Upper lobe of left lung (tissue), 6 donors: ENCODE measurements around the gene ADGRD1. TPM values are rescaled to one million over a fixed set of nuclear protein-coding genes. Genes with fewer than 3 reads are reported as not detected.

Source experiments
- ATAC-seq, 2 donors: fragments of 200-7000 bp; cut with Tn5 transposase; one replicate each; pipeline ENCODE4 v1.9.1; 2022; ENCODE audit warnings: mild to moderate bottlenecking in 2 of 2, moderate library complexity in 2 of 2; ENCODE audit not compliant: low FRiP score in 2 of 2
- DNase-seq, 2 donors: peaks; one replicate each; pipeline ENCODE4 v3.0.0-alpha.2; 2019 to 2020
- H3K27ac ChIP-seq, 4 donors: fragments of 200-600 bp; sonication (generic); one replicate each; pipeline ENCODE4 v1.5.1; 2016 to 2019
- H3K27me3 ChIP-seq, 4 donors: fragments of 200-600 bp; sonication (generic); one replicate each; pipeline ENCODE4 v1.5.1; 2017 to 2019
- H3K36me3 ChIP-seq, 4 donors: fragments of 200-600 bp; sonication (generic); one replicate each; pipeline ENCODE4 v1.5.1; 2016 to 2019
- H3K4me1 ChIP-seq, 4 donors: fragments of 200-600 bp; sonication (generic); one replicate each; pipeline ENCODE4 v1.5.1; 2018 to 2019
- H3K4me3 ChIP-seq, 4 donors: fragments of 200-600 bp; sonication (generic); one replicate each; pipeline ENCODE4 v1.5.1; 2017 to 2019; ENCODE audit warnings: mild to moderate bottlenecking in 2 of 4, moderate library complexity in 1 of 4
- H3K9me3 ChIP-seq, 4 donors: fragments of 200-600 bp; sonication (generic); one replicate each; pipeline ENCODE4 v1.5.1; 2018 to 2019
- CTCF ChIP-seq, 6 experiments: fragments of 450-650 bp in 4 of 6; fragments of 200-600 bp in 2 of 6; sonication (generic) in 2 of 6; IDR thresholded peaks; one replicate each; pipeline ENCODE4 v1.5.1; 2016 to 2019; ENCODE audit warnings: antibody characterized with exemption in 6 of 6
- EP300 ChIP-seq, 4 donors: sonication (generic); formaldehyde crosslinking; IDR thresholded peaks; one replicate each; pipeline ENCODE4 v1.5.1; 2017; ENCODE audit warnings: antibody characterized with exemption in 4 of 4, control low read depth in 2 of 4
- POLR2A ChIP-seq, 4 donors: fragments of 450-650 bp; IDR thresholded peaks; one replicate each; pipeline ENCODE4 v1.5.1; 2016 to 2017; ENCODE audit warnings: antibody characterized with exemption in 4 of 4, mild to moderate bottlenecking in 2 of 4
- POLR2AphosphoS5 ChIP-seq, 2 donors: sonication (generic); formaldehyde crosslinking; IDR thresholded peaks; one replicate each; pipeline ENCODE4 v1.5.1; 2017; ENCODE audit warnings: antibody characterized with exemption in 2 of 2
- WGBS, 2 donors: methylation state at CpG; one replicate each; pipeline ENCODE4 v1.1.5; 2017 to 2018; 5-methylcytosine and 5-hydroxymethylcytosine counted together
- total RNA-seq, 6 donors: library from RNA; depleted of rRNA in 4 of 6; stranded (reverse); fragments of >200 nt in 4 of 6; gene quantifications; one replicate each; pipeline versions ENCODE4 v1.1.0 to v1.2.1, GENCODE V29; 2016 to 2021
- donor health status: DM: no; HTN: no; CAD: no; lungs with moderate emphysema.
- donor health status: DM: no; HTN: yes; CAD: no; lungs with severe emphysema.

The ADGRD1 gene
- total RNA-seq, 6 donors from 2014 or later = 84.2 to 124 (median 94.7) TPM

DNA sequence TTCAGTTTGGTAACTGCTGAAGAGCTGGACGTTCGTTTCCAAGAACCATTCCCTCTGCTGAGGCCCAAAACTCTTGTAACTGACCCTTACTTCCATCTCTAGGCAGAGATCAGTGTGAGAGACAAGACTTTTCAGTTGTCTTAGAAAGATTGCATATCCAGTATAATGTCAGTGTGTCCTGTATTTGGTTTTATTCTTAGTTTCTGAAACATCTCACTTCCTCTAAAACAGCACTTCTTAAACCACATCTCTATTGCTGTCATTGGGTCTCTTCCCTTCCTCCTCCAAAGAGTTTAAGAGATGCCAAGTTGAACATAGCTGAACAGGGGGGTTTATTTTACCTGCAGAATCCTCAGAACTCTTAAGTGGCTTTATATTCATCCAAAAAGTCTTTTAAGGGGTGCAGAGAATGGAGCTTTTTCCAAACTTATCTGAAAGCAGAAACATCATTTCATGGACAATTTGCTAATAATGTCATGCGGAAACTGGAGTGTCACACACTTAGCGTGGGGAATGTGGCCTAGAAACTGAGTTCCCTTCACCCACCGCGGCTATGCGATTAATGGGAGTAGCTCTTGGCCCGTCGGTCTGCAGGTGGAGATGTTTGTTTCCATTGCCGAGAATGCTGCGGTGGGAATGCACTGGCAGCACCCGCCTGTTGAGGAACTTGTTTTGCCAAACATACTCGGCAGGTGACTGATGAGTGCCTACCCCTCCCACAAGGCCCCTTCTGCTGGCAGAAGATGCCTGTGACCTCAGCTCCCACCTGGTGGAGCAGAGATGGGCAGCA lies 148.2 kb downstream of the ADGRD1 start:
- no peak overlapping the region for H3K27ac ChIP-seq
- ATAC-seq (no peak), DNase-seq (peak in 1 of 2 donors; percentile 17)
- H3K9me3 ChIP-seq = no peaks in the 10 kb centered on the region
- TF ChIP-seq EP300 (IDR thresholded peaks at IDR 0.05) = no peak
- no peak for TF ChIP-seq POLR2A (IDR thresholded peaks at IDR 0.05)
- no peak for TF ChIP-seq POLR2AphosphoS5 (IDR thresholded peaks at IDR 0.05)
- TF ChIP-seq CTCF (IDR thresholded peaks at IDR 0.05) = no peak
- H3K27me3 ChIP-seq = no peaks in the 10 kb centered on the region
- no peak overlapping the region for H3K4me3 ChIP-seq
- WGBS, 2 donors = 81 to 82% methylated on average over 13 of the region's 13 CpGs
- peaks cover 7 to 14% (median 10%) of the 10 kb centered on the region in 4 donors for H3K4me1 ChIP-seq
- peaks cover 0 to 10% (median 4%) of the 10 kb centered on the region in 4 donors for H3K36me3 ChIP-seq

DNA sequence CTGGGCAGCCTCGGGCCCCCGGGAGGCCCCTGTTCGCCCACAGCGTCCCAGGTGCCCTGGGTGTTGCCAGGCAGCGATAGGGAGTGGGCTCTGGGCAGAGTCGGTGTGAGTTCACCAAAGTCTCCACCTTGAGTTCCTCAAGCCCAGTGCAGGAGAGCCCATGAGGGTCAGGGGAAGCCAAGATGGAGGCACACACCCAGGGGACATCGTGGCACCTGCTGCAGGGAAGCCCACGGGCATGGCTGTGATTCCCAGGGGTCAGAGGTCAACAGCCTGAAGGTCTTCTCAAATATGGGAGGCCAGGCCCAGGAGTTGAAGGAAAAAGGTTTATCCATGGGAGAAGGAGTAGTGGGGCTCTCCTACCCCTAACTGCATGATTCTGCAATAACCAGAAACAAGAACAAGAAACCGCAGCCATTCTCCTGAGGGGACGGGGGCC lies 148.8 kb downstream of the ADGRD1 start:
- peak; percentile 10 to 67 for DNase-seq
- H3K27me3 ChIP-seq = no peaks in the 10 kb centered on the region
- no peak for ATAC-seq

GRCh38 chr12:131102991-131103668 lies 149.4 kb downstream of the ADGRD1 start:
- Histone ChIP-seq H3K4me3 (no peak overlapping the region), H3K9me3 (no peaks in the 10 kb centered on the region), H3K27ac (no peak overlapping the region), H3K4me1 (peaks cover 7 to 14% (median 10%) of the 10 kb centered on the region in 4 donors), H3K36me3 (peaks cover 0 to 10% (median 6%) of the 10 kb centered on the region in 4 donors), H3K27me3 (no peaks in the 10 kb centered on the region)
- 90 to 92% methylated on average over 16 to 19 of the region's 19 CpGs for WGBS, 2 donors
- no peak for ATAC-seq
- no peak for TF ChIP-seq POLR2A (IDR thresholded peaks at IDR 0.05)
- no peak for TF ChIP-seq EP300 (IDR thresholded peaks at IDR 0.05)
- TF ChIP-seq POLR2AphosphoS5 (IDR thresholded peaks at IDR 0.05) = no peak
- no peak for TF ChIP-seq CTCF (IDR thresholded peaks at IDR 0.05)
- peak; percentile 17 to 62 for DNase-seq

More for the DNA sequence above, 148.8 kb downstream of the ADGRD1 start:
- H3K4me1 ChIP-seq = peaks cover 7 to 14% (median 10%) of the 10 kb centered on the region in 4 donors
- no peaks in the 10 kb centered on the region for H3K9me3 ChIP-seq
- TF ChIP-seq EP300 (IDR thresholded peaks at IDR 0.05) = no peak
- no peak for TF ChIP-seq CTCF (IDR thresholded peaks at IDR 0.05)
- TF ChIP-seq POLR2AphosphoS5 (IDR thresholded peaks at IDR 0.05) = no peak
- TF ChIP-seq POLR2A (IDR thresholded peaks at IDR 0.05) = no peak
- no peak overlapping the region for H3K27ac ChIP-seq
- 91 to 93% methylated on average over 2 to 8 of the region's 10 CpGs for WGBS, 2 donors
- H3K4me3 ChIP-seq = no peak overlapping the region
- H3K36me3 ChIP-seq = peaks cover 0 to 10% (median 4%) of the 10 kb centered on the region in 4 donors

GRCh38 chr12:131103669-131104462 lies 150.2 kb downstream of the ADGRD1 start:
- Histone ChIP-seq H3K27me3 (no peaks in the 10 kb centered on the region), H3K9me3 (no peaks in the 10 kb centered on the region), H3K4me1 (peaks cover 7 to 14% (median 10%) of the 10 kb centered on the region in 4 donors), H3K36me3 (peaks cover 0 to 7% (median 5%) of the 10 kb centered on the region in 4 donors), H3K27ac (peak overlapping the region in 1 of 4 donors; percentile 3), H3K4me3 (no peak overlapping the region)
- 89 to 90% methylated on average over 20 to 34 of the region's 35 CpGs for WGBS, 2 donors
- peak; percentile 18 to 62 for DNase-seq
- ATAC-seq = no peak
- TF ChIP-seq CTCF (IDR thresholded peaks at IDR 0.05) = no peak
- TF ChIP-seq EP300 (IDR thresholded peaks at IDR 0.05) = no peak
